HepG2 (cell line): ENCODE measurements around the gene AGTRAP. TPM values are rescaled to one million over a fixed set of nuclear protein-coding genes. Genes with fewer than 3 reads are reported as not detected.

ENCODE experiments used
- ATAC-seq: fragments of 200-7000 bp; cut with Tn5 transposase; 3 replicates; pipeline ENCODE4 v1.9.1; 2020; ENCODE audit warnings: mild to moderate bottlenecking, moderate library complexity
- BruUV-seq: library from RNA; stranded (reverse); fragments of 400-500 nt; replicated peaks from 2 replicates; lab custom pipeline; 2021; lab: Mats Ljungman, UMichigan
- CTCF ChIA-PET: fragments of 300-600 bp; formaldehyde crosslinking; extraction: SDS; loops from one replicate; lab custom pipeline; 2021; ENCODE audit warnings: low total read pairs, inconsistent platforms, low intra/inter-chr PET ratio; lab: Yijun Ruan, JAX
- POLR2A ChIA-PET: fragments of 350-600 bp; sonication (Branson Sonifier 250); formaldehyde crosslinking; loops from one replicate; lab custom pipeline; 2020; ENCODE audit warnings: antibody characterized with exemption, inconsistent platforms; lab: Yijun Ruan, JAX
- DNase-seq: peaks from one replicate; pipeline ENCODE4 v3.0.0-alpha.2; 2015; ENCODE audit warnings: low spot score
- FAIRE-seq: peaks from 3 replicates; lab custom pipeline; 2011; peaks lifted over from hg19 to GRCh38; lab: Jason Lieb, UNC
- H2AFZ ChIP-seq: one replicate; pipeline ENCODE4 v1.6.1; 2011; ENCODE audit warnings: low read length, inconsistent platforms
- H3K27ac ChIP-seq: fragments of 300-600 bp; 3 replicates; pipeline ENCODE4 v1.8.0; 2011; ENCODE audit warnings: mixed run types, mild to moderate bottlenecking, mixed read lengths, low read length, inconsistent platforms; ENCODE audit not compliant: insufficient read depth; ENCODE audit errors: extremely low read length
- H3K27me3 ChIP-seq, 2 experiments: fragments of 200-600 bp in 1 of 2; 2 replicates in 1 of 2; 3 replicates in 1 of 2; pipeline versions ENCODE4 v1.6.0 to v1.8.0; 2011; ENCODE audit warnings: low read length in 2 of 2, mild to moderate bottlenecking in 2 of 2, moderate library complexity in 2 of 2, inconsistent platforms in 1 of 2; ENCODE audit not compliant: insufficient read depth in 2 of 2, control insufficient read depth in 1 of 2
- H3K36me3 ChIP-seq, 2 experiments: fragments of 200-600 bp in 1 of 2; replicated peaks in 1 of 2; 2 replicates in 1 of 2; 3 replicates in 1 of 2; pipeline versions ENCODE4 v1.5.1 to v1.8.0; 2011; ENCODE audit warnings: low read length in 2 of 2, inconsistent platforms in 1 of 2; ENCODE audit not compliant: insufficient read depth in 2 of 2, control insufficient read depth in 1 of 2
- H3K4me1 ChIP-seq: 2 replicates; pipeline ENCODE4 v1.5.1; 2012; ENCODE audit warnings: low read length, inconsistent platforms; ENCODE audit not compliant: insufficient read depth
- H3K4me2 ChIP-seq: 2 replicates; pipeline ENCODE4 v1.6.0; 2011; ENCODE audit warnings: low read depth, low read length, inconsistent platforms
- H3K4me3 ChIP-seq, 3 experiments: fragments of 200-600 bp in 1 of 3; sonication (generic), shearing (Covaris generic) in 1 of 3; replicated peaks in 1 of 3; 2 replicates each; pipeline ENCODE4 v1.5.1; 2011 to 2016; ENCODE audit warnings: low read length in 3 of 3, inconsistent platforms in 2 of 3, low read depth in 2 of 3, mild to moderate bottlenecking in 2 of 3, control low read depth in 1 of 3, mixed read lengths in 1 of 3; ENCODE audit not compliant: insufficient read depth in 1 of 3
- H3K79me2 ChIP-seq: one replicate; pipeline ENCODE4 v1.6.1; 2011; ENCODE audit warnings: low read length, inconsistent platforms; ENCODE audit not compliant: insufficient read depth
- H3K9ac ChIP-seq: 2 replicates; pipeline ENCODE4 v1.6.0; 2011; ENCODE audit warnings: mild to moderate bottlenecking, low read depth, low read length, inconsistent platforms; ENCODE audit not compliant: insufficient read depth
- H3K9me3 ChIP-seq: 2 replicates; pipeline ENCODE4 v1.5.1; 2012; ENCODE audit warnings: mild to moderate bottlenecking, low read length
- H4K20me1 ChIP-seq: 2 replicates; pipeline ENCODE4 v1.6.0; 2011; ENCODE audit warnings: inconsistent platforms, mild to moderate bottlenecking, low read length, moderate library complexity; ENCODE audit not compliant: insufficient read depth
- ARID2 ChIP-seq: sonication (generic); formaldehyde crosslinking; IDR thresholded peaks from 2 replicates; pipeline ENCODE4 v1.8.1; 2022; ENCODE audit warnings: mild to moderate bottlenecking, missing genetic modification reagents, borderline replicate concordance
- ATF5 ChIP-seq: sonication (generic); formaldehyde crosslinking; IDR thresholded peaks from 2 replicates; pipeline ENCODE4 v1.4.0; 2020; ENCODE audit warnings: mild to moderate bottlenecking, low read depth, missing genetic modification reagents
- FOSL2 ChIP-seq: sonication (generic); formaldehyde crosslinking; IDR thresholded peaks from 2 replicates; pipeline ENCODE4 v1.4.0; 2020; ENCODE audit warnings: missing genetic modification reagents
- HNF4A ChIP-seq: sonication (generic); formaldehyde crosslinking; IDR thresholded peaks from 2 replicates; pipeline ENCODE4 v1.4.0; 2020; ENCODE audit warnings: missing genetic modification reagents
- MEIS1 ChIP-seq: sonication (generic); formaldehyde crosslinking; IDR thresholded peaks from 2 replicates; pipeline ENCODE4 v1.9.0; 2021; ENCODE audit warnings: mild to moderate bottlenecking, missing genetic modification reagents, moderate library complexity, borderline replicate concordance
- NR2F6 ChIP-seq, 2 experiments: IDR thresholded peaks; 2 replicates each; pipeline ENCODE4 v1.6.1; 2016; ENCODE audit warnings: antibody characterized with exemption in 1 of 2, mild to moderate bottlenecking in 1 of 2
- RARA ChIP-seq: IDR thresholded peaks from 2 replicates; pipeline ENCODE4 v1.6.1; 2016; ENCODE audit warnings: missing genetic modification reagents, missing compliant biosample characterization
- RBM39 ChIP-seq: fragments of 200-400 bp; formaldehyde crosslinking; IDR thresholded peaks from one replicate; pipeline ENCODE4 v1.6.1; 2018; ENCODE audit warnings: antibody characterized with exemption, mild to moderate bottlenecking, low read depth, low read length; ENCODE audit not compliant: poor library complexity, severe bottlenecking
- RFXAP ChIP-seq: sonication (generic); formaldehyde crosslinking; IDR thresholded peaks from 2 replicates; pipeline ENCODE4 v1.4.0; 2020; ENCODE audit warnings: missing genetic modification reagents, borderline replicate concordance
- SOX6 ChIP-seq, 2 experiments: fragments of 450-650 bp in 1 of 2; sonication (generic) in 1 of 2; formaldehyde crosslinking in 1 of 2; IDR thresholded peaks; 2 replicates each; pipeline versions ENCODE4 v1.4.0 to v1.6.1; 2017 to 2020; ENCODE audit warnings: antibody characterized with exemption in 1 of 2, mild to moderate bottlenecking in 1 of 2, missing genetic modification reagents in 1 of 2
- THRA ChIP-seq: sonication (generic); formaldehyde crosslinking; IDR thresholded peaks from 2 replicates; pipeline ENCODE4 v1.4.0; 2020; ENCODE audit warnings: missing genetic modification reagents, borderline replicate concordance
- TOPORS ChIP-seq: sonication (generic); formaldehyde crosslinking; IDR thresholded peaks from 2 replicates; pipeline ENCODE4 v1.8.0; 2023; ENCODE audit warnings: mild to moderate bottlenecking, missing genetic modification reagents
- U2AF1 ChIP-seq: fragments of 200-400 bp; formaldehyde crosslinking; optimal IDR thresholded peaks from 2 replicates; pipeline ENCODE3; 2017; ENCODE audit warnings: mild to moderate bottlenecking, low read depth, low read length
- ZMYM4 ChIP-seq: sonication (generic); formaldehyde crosslinking; IDR thresholded peaks from 2 replicates; pipeline ENCODE4 v1.8.1; 2023; ENCODE audit warnings: mild to moderate bottlenecking, missing genetic modification reagents
- ZNF552 ChIP-seq: sonication (generic); formaldehyde crosslinking; IDR thresholded peaks from 2 replicates; pipeline ENCODE4 v1.9.0; 2022; ENCODE audit warnings: missing genetic modification reagents, mild to moderate bottlenecking, borderline replicate concordance
- ZNF615 ChIP-seq: sonication (generic); formaldehyde crosslinking; IDR thresholded peaks from 2 replicates; pipeline ENCODE4 v1.5.0; 2020; ENCODE audit warnings: mild to moderate bottlenecking, missing genetic modification reagents, borderline replicate concordance
- ZSCAN29 ChIP-seq: sonication (generic); formaldehyde crosslinking; conservative IDR thresholded peaks from 2 replicates; pipeline ENCODE4 v1.4.0; 2020; ENCODE audit warnings: mild to moderate bottlenecking, missing genetic modification reagents
- WGBS: methylation state at CpG from one replicate; pipeline ENCODE4 v1.1.6; 2017; ENCODE audit warnings: low lambda C conversion rate; 5-methylcytosine and 5-hydroxymethylcytosine counted together
- in situ Hi-C: cut with HindIII; loops from 2 replicates; pipeline ENCODE4 v1.10.0; 2017; ENCODE audit warnings: low pct_unique_long_range_greater_than_20kb; ENCODE audit not compliant: extremely low pct_ligation_motif_present
- intact Hi-C: fragments of 100-400 bp; cut with micrococcal nuclease; formaldehyde crosslinking; loops from one replicate; pipeline ENCODE4 v1.10.0; 2022; ENCODE audit not compliant: unreplicated experiment
- polyA plus RNA-seq, 8 experiments: library from polyadenylated mRNA; depleted of rRNA in 3 of 8; stranded (reverse) in 7 of 8; unstranded in 1 of 8; fragments of >200 nt; fragmentation: Illumina TruSeq in 4 of 8; extraction: Trizol in 4 of 8; gene quantifications; 2 replicates each; pipeline versions ENCODE4 v1.2.1 to v1.2.3, GENCODE V29; 2011 to 2016; ENCODE audit warnings: low read depth in 4 of 8, missing spikeins in 1 of 8, mixed read lengths in 1 of 8; ENCODE audit not compliant: insufficient read depth in 1 of 8
- total RNA-seq, 5 experiments: library from RNA; depleted of rRNA; stranded (reverse); fragments of >200 nt; fragmentation: Illumina TruSeq; extraction: Trizol; gene quantifications; 2 replicates each; pipeline ENCODE4 v1.2.3, GENCODE V29; 2016; ENCODE audit warnings: low read depth in 1 of 5

Gene AGTRAP
- total and polyA plus RNA-seq, 2 of the 13 experiments (the other 11 are each of a cell fraction or from before 2014, with no cell fraction given): 28.3 to 32.0 TPM

GRCh38 chr1:11727119-11727518, 8.8 kb upstream of the AGTRAP start (continued):
- TF ChIP-seq ZMYM4 (CRISPR knock-in tag) (no peak), FOSL2 (no peak), NR2F6 (IDR thresholded peaks at IDR 0.05) (peak; percentile 50), NR2F6 (CRISPR knock-in tag; IDR thresholded peaks at IDR 0.05) (no peak), ZNF615 (CRISPR knock-in tag) (no peak), U2AF1 (no peak), HNF4A (CRISPR knock-in tag) (0 out of 2 replicates have a peak, but pooled peaks have one; percentile 17)

- in situ Hi-C loops: no loop called here
- Histone ChIP-seq H3K4me1 (peaks cover 45% of the 10 kb centered on the region), H3K79me2 (no peaks in the 10 kb centered on the region), H3K27me3 (peaks cover 8 to 32% of the 10 kb centered on the region in 2 experiments; a peak in 3 of 5 replicates), H4K20me1 (no peaks in the 10 kb centered on the region), H2AFZ (no peak overlapping the region), H3K27ac (no peak overlapping the region), H3K4me2 (no peak overlapping the region), H3K9ac (no peak overlapping the region), H3K4me3 (no peak overlapping the region), H3K36me3 (no peaks in the 10 kb centered on the region), H3K9me3 (no peaks in the 10 kb centered on the region)
- 83% methylated on average over 4 of the region's 4 CpGs for WGBS
- TF ChIP-seq SOX6 (IDR thresholded peaks at IDR 0.05) (no peak), SOX6 (CRISPR knock-in tag; IDR thresholded peaks at IDR 0.05) (no peak), RARA (CRISPR knock-in tag) (no peak), ATF5 (CRISPR knock-in tag) (no peak), THRA (no peak), ARID2 (CRISPR knock-in tag) (no peak), RBM39 (no peak), ZSCAN29 (no peak), RFXAP (no peak), TOPORS (CRISPR knock-in tag) (no peak), MEIS1 (CRISPR knock-in tag) (no peak), ZNF552 (no peak)
- intact Hi-C loops: no loop called here
- no peak for FAIRE-seq
- ChIA-PET POLR2A (no interaction called here), CTCF (no interaction called here)
- BruUV-seq: no TSS peak
- DNase-seq: no peak
- ATAC-seq: no peak
Observed at GRCh38 chr1:11728126-11728806, 7.7 kb upstream of the AGTRAP start.
